ENCODE measurements around the gene FHL2. TPM values are rescaled to one million over a fixed set of nuclear protein-coding genes. Genes with fewer than 3 reads are reported as not detected.

The FHL2 gene
- total RNA-seq, 2 experiments from 2014 or later, result 0.41 to 0.42 TPM

DNA sequence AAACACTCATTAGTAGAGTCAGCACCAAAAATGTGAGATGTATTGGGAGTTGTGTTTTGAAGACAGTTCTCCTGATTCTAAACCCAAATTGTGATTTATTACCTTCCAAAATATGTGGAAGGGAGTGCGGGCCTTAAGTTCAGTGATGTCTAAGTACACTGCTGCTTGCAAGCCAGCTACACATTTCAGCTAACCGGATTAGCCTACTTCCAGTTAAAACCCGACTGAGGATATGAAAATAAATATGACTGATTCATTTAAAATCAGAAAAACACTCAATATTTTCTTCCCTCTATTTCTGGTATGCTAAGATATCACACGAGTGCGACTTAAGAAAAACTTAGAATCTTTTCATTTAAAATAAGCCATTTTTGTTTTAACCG lies 907 bp downstream of the FHL2 start:
- H3K4me1 Mint-ChIP-seq (ENCODE audit: low read depth), result peaks cover 5% of the 10 kb centered on the region
- ATAC-seq (ENCODE audit: poor library complexity) (no peak), DNase-seq (no peak)
- H3K27ac ChIP-seq (ENCODE audit: low read depth in 1 of 2, low read length in 2 of 2), result no peak overlapping the region
- intact Hi-C loops (cut with DNase I, micrococcal nuclease), result no loop called here
- peaks cover 0 to 8% of the 10 kb centered on the region in 2 experiments for H3K9me3 ChIP-seq (ENCODE audit: control insufficient read depth in 1 of 2, insufficient read depth in 1 of 2, low read length in 2 of 2)
- CTCF ChIA-PET, result no interaction called here
- POLR2A ChIA-PET, result no interaction called here
- peaks cover 14% of the 10 kb centered on the region for H3K4me1 ChIP-seq (ENCODE audit: insufficient read depth, low read length)
- peak overlapping the region; percentile 77 for H3K4me3 ChIP-seq (ENCODE audit: low read length)
- H3K27me3 Mint-ChIP-seq, result peaks cover 20% of the 10 kb centered on the region
- H3K27ac Mint-ChIP-seq, result no peak overlapping the region
- H3K4me3 Mint-ChIP-seq, result peak overlapping the region; percentile 95
- no peaks in the 10 kb centered on the region for H3K9me3 Mint-ChIP-seq
- no peak for TF ChIP-seq CTCF (IDR thresholded peaks at IDR 0.05)
- peaks cover 19 to 29% of the 10 kb centered on the region in 2 experiments for H3K27me3 ChIP-seq (ENCODE audit: control insufficient read depth in 1 of 2, insufficient read depth in 2 of 2, low read length in 2 of 2)
- H3K36me3 ChIP-seq (ENCODE audit: insufficient read depth, low read length), result no peaks in the 10 kb centered on the region
- H3K36me3 Mint-ChIP-seq (ENCODE audit: low read depth), result no peaks in the 10 kb centered on the region

- H3K27ac ChIP-seq (ENCODE audit: low read depth in 1 of 2, low read length in 2 of 2), result no peak overlapping the region
- Mint-ChIP-seq H3K4me3 (peak overlapping the region; percentile 62), H3K36me3 (ENCODE audit: low read depth) (no peaks in the 10 kb centered on the region), H3K27me3 (peaks cover 20% of the 10 kb centered on the region), H3K4me1 (ENCODE audit: low read depth) (peaks cover 5% of the 10 kb centered on the region), H3K27ac (no peak overlapping the region), H3K9me3 (no peaks in the 10 kb centered on the region)
- no peak for DNase-seq
- peaks cover 0 to 8% of the 10 kb centered on the region in 2 experiments for H3K9me3 ChIP-seq (ENCODE audit: control insufficient read depth in 1 of 2, insufficient read depth in 1 of 2, low read length in 2 of 2)
- ATAC-seq (ENCODE audit: poor library complexity), result no peak
- H3K4me1 ChIP-seq (ENCODE audit: insufficient read depth, low read length), result peaks cover 14% of the 10 kb centered on the region
- no peak for TF ChIP-seq CTCF (IDR thresholded peaks at IDR 0.05)
- intact Hi-C loops (cut with DNase I, micrococcal nuclease), result no loop called here
- no peaks in the 10 kb centered on the region for H3K36me3 ChIP-seq (ENCODE audit: insufficient read depth, low read length)
- peaks cover 19 to 29% of the 10 kb centered on the region in 2 experiments for H3K27me3 ChIP-seq (ENCODE audit: control insufficient read depth in 1 of 2, insufficient read depth in 2 of 2, low read length in 2 of 2)
- ChIA-PET POLR2A (no interaction called here), CTCF (interaction anchor here (0.5 kb wide), 1 partner anchor 9 kb away, joined by 3 read pairs; no protein-coding TSS in a partner anchor)
- H3K4me3 ChIP-seq (ENCODE audit: low read length), result no peak overlapping the region
Measured at GRCh38 chr2:105397025-105397722, 1.7 kb downstream of the FHL2 start.

DNA sequence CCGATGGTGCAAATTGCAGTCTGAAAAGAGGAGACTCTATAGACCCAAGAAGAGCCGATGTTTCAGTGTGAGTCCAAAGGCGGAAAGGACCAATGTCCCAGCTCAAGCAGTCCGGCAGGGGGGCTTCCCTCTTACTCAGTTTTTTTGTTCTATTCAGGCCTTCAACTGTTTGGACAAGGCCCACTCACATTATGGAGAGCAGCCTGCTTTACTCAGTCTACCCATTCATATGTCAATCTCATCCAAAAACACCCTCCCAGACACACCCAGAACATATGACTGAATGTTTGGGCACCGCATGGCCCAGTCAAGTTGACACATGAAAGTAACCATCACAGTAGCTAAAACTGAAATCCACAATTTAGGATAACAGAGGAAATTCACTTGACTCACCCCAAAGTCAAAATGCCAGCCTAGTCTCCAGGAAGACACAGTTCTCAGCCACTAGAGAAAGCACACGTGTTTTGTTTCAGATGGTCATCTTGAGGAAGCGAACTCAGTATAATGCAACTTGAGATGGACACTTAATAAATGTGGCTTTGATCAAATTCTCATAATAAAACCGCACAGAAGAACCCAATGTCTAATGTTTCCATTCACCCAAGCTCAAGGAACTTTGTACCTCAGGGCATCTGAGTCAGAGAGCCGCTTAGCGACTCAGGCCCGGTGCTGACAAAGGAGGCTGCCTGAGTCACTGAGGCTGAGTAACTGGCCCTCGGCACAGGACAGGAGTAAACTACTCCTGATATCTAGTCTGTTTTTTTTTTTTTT lies 2.4 kb downstream of the FHL2 start:
- ChIA-PET POLR2A (no interaction called here), CTCF (interaction anchor here (0.5 kb wide), 1 partner anchor 10 kb away, joined by 3 read pairs; no protein-coding TSS in a partner anchor)
- intact Hi-C loops (cut with DNase I, micrococcal nuclease), result no loop called here
- H3K36me3 Mint-ChIP-seq (ENCODE audit: low read depth), result no peaks in the 10 kb centered on the region
- Histone ChIP-seq H3K4me1 (ENCODE audit: insufficient read depth, low read length) (peaks cover 14% of the 10 kb centered on the region), H3K27ac (ENCODE audit: low read depth in 1 of 2, low read length in 2 of 2) (no peak overlapping the region), H3K9me3 (ENCODE audit: control insufficient read depth in 1 of 2, insufficient read depth in 1 of 2, low read length in 2 of 2) (peaks cover 0 to 8% of the 10 kb centered on the region in 2 experiments), H3K27me3 (ENCODE audit: control insufficient read depth in 1 of 2, insufficient read depth in 2 of 2, low read length in 2 of 2) (peaks cover 19 to 29% of the 10 kb centered on the region in 2 experiments), H3K4me3 (ENCODE audit: low read length) (no peak overlapping the region), H3K36me3 (ENCODE audit: insufficient read depth, low read length) (no peaks in the 10 kb centered on the region)
- peaks cover 20% of the 10 kb centered on the region for H3K27me3 Mint-ChIP-seq
- TF ChIP-seq CTCF (IDR thresholded peaks at IDR 0.05), result no peak
- peak in 2 of 14 experiments; percentile 21 to 34 for DNase-seq
- no peak for ATAC-seq (ENCODE audit: poor library complexity)
- no peaks in the 10 kb centered on the region for H3K9me3 Mint-ChIP-seq
- peaks cover 5% of the 10 kb centered on the region for H3K4me1 Mint-ChIP-seq (ENCODE audit: low read depth)
- H3K4me3 Mint-ChIP-seq, result peak overlapping the region; percentile 58
- H3K27ac Mint-ChIP-seq, result no peak overlapping the region
